Stimulated activated CD8-positive, alpha-beta memory T cell treated with anti-CD3 and anti-CD28 coated beads, Interleukin-4, amount 100 ng/mL, for 48 hours (primary cell): ENCODE results near the gene AGPAT3.

Source experiments
- DNase-seq: peaks from one replicate; pipeline ENCODE4 v3.0.0-alpha.2; 2020

AGPAT3 gene

DNA sequence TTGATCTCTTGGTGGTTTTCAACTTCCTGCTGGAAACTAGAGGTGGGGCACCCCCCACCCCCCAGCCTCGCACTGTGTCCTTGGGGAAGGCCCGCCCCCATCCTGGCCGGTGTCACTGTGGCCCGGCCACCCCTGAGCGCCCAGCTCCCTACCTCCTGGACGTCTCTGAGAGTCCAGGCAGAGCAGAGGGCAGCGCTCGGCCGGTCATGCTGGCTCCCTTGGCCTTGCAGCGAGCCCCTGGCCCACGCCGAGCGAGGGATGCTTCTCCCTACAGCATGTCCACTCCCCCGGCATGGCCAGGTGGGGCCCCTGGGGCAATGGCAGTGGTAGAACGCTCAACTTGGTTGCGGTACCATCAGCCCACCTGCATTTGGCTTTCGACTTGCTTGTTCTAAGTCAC, 118.4 kb downstream of the AGPAT3 start:
- no peak for DNase-seq

DNA sequence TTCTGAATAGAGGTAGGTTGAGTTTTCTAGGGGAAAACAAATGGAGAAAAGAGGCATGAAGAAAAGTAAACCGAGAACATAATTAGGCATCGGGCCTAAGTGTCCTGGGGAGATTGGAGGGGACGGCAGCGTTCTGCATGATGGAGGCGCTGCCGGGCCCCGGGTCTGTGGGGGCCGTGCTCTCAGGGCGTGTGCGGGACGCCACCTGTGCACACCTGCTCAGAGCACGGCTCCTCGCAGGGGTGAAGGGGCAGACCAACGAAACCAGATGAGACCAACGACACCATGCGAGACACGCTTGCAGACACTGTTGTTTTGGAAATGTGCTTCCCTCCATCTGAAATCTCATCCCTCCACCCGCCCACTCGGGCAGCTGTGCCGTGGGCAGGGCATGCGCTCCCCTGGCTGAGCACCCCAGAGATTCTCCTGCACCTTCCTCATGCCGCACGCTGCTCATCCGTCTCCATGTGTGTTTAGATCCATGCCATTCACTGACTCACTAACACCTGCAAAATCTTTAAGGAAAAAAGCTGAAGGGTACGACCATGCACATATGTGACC, 118.9 kb downstream of the AGPAT3 start:
- DNase-seq = no peak

DNA sequence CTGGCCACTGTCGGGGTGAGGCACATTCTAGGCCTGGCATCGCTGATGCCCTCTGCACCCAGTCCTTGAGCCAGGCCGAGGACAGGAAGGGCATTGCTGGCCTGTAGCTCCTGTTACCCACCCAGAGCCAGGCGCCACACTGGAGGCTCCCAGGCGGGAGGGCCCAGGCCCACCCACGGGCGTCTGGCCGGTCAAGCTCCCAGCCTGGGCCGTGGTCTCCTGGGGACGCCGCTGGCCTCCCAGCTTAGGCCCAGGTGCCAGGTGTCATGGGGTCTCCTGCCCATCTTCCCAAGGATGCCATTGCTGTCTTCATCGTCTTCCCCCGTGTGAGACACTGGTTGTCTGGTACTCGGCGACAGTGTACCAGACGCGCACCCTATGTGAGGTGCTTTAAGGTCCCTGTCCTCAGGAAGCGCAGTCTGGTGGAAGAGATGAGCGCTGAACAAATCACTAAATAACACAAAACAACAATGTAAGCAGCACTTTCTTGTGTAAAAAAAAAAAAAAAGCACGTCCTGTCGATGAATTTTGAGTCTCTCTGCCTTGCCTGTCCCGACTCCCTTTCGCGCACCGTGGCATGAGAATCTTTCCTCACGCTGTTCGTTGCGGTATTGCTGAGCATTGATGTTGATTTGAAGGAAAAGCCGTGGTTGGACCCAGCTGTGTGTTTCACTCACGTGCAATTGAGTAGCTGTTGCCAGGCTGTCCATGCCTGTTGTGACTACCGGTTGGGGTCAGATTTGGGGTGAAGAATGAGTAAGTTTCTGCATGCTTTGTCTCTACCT, 120.1 kb downstream of the AGPAT3 start:
- DNase-seq = no peak

DNA sequence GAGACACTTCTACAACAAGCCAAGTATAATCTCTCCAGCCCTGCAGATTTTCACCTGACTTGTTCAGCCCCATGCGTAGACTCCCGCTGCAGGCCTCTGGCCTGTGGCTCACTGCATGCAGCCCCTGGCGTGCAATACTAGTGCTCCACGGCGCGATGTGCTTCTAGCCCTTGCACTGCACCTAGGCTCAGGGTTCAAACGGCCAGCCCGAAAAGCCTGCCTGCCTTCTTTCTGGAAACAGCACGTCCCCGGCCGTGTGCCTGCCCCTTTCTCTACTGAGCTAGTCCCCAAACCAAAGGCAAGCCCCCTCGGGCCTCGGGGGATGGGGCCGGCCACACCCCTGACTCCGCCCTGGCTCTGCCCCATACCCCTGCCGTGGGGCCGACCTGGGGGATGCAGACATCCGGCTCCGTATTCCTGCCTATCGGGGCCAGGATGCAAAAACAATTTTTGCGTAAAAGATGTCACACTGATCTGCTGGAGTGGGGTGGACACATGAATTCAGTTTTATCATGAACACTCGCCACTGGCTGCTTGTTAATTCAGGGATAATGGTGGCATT, 120.7 kb downstream of the AGPAT3 start:
- no peak for DNase-seq

DNA sequence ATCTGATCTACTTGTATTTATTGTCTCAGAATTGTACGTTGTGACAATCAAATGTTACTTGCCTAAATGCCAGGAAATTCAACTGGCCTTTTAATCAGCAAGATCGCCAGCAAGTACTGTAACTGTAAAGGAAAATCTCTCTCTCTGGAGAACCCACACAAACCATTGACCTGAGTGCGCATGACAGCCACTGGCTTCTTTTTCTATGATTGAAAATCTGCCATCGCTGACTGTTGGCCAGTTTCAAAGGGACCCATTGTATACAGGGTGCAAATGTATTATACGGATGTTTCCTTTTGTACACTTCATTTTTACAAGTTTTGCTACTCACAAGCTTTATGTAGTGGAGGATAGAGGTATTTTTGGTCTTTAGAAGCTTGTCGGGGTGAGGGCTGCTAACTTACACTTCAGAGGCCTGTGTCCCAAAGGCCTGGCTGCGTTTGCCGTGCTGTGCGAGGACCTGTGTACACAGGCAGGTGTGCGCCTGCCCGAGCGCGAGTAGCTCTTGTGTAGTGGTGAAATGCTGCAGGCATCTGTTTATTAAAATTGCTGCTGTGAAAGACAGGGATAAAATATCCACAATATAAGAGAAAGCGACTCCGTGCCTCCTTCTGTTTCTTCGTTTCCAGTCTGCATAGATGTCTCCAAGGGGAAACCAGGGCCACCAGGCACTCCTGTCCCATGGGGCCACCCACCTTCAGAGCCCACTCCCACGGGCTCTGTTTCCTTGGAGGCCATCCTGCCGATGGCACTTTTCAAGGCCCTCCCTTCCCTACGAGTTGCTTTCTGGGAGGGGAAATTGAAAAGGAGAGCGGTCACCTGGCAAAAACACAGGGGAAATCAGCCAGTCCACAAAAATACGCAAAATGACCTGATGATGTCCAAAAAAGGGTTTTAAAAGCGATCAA, 121.8 kb downstream of the AGPAT3 start:
- no peak for DNase-seq

DNA sequence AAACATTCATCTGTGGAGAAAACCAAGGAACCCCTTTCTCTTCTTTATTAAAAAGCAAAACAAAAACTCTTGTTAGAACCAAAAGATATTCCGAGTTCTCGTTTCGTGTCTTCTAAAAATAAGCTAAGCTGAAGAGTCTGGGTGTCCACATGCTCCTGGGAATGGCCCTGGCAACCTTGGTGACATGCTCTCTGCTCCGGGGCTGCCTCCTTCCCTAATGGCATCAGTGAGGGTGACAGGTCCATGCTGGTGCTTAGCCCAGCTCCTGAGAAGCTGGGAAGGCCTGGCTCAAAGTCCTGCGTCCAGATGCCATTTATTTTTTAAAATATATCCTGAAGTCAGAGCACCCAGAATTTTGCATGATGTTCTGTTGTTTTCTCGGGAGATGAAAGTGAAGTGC, 122.5 kb downstream of the AGPAT3 start:
- DNase-seq = no peak

DNA sequence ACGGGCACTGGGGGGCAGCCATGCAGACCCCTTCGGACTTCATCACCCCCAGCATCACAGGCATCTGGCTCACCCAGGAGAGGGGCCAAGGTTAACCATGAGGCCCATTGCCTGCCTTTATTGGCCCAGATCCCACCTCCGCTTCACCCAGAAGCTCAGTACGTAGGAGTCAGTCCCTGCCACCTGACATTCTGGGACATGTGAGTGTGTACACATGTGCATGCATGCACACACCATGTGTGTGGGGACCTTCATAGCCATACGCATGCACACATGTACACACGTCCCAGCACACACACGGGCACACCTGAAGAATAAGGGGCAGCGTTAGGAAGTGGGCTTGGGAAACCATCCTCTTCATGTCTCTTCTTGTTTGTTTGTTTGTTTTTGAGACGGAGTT, 123.0 kb downstream of the AGPAT3 start:
- DNase-seq = no peak

DNA sequence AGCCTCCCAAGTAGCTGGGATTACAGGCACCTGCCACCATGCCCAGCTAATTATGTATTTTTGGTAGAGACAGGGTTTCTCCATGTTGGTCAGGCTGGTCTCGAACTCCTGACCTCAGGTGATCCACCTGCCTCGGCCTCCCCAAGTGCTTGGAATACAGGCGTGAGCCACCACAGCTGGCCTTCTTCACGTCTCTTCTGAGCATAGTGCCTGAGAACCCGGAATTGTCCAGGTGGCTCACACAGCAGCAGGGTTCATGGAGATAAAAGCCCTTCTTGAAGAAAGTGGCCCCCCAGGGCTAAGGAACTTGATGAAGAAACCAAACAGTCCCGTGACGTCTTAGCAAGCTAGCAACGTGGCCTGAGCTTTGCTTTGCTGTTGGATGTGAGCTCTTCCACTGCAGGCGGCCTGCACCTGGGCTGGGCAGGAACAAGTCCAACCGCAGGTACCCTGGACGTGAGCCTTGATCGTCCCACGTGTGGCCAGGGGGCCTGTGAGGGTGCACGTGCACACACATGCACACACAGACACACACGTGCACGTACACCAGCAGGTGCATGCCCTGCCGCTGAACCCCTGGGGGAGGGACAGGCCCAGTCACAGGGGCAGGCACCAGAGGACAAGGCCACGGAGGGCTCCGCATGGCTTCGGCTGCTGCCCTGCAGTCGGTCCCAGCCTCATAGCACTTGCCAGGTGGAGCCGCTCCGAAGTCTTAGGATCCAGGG, 123.6 kb downstream of the AGPAT3 start:
- no peak for DNase-seq

DNA sequence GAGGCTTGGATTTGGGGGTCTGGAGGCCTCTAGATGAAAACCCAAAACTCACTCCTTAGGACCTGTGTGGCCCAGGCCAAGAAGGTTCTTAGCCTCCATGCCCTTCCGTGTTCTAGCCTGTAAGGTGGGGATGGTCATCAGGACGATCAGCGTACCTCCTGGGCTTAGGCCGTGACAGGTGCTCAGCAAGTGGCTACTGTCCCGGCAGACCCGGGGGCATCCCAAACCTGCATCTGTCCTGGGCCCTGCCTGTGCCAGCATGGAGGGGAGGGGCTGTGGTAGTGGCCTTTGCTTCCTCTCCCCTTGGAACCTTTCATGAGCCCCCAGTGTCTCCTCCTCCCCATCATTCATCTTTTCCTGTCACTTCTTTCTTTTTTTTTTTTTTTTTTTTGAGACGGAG, 124.4 kb downstream of the AGPAT3 start:
- DNase-seq = no peak

DNA sequence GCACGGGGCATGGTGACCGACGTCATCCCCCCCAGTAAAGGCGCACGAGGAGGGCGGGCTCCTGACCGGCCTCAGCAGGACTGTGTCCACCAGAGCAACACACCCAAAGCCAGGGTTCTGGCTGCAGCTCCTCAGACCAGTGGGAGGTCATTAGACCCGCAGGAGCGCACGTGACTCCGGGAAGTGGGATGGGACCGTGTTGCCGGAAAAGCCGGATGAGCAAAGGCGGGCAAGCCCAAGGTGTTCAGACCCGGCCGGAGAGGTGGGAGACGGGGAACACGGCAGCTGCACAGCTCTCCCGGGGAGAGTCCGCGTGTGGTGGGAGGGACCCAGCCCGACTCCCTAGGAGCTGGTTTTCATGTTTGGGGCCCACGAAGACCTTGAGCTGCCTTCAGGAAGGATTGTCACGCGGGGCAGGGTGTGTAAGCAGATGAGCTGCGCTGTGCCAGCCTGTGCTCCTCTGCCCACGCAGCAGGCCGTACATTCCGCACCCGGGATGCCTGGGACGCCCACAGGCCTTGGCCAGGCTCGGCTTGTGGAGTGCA, 126.5 kb downstream of the AGPAT3 start:
- DNase-seq = no peak

DNA sequence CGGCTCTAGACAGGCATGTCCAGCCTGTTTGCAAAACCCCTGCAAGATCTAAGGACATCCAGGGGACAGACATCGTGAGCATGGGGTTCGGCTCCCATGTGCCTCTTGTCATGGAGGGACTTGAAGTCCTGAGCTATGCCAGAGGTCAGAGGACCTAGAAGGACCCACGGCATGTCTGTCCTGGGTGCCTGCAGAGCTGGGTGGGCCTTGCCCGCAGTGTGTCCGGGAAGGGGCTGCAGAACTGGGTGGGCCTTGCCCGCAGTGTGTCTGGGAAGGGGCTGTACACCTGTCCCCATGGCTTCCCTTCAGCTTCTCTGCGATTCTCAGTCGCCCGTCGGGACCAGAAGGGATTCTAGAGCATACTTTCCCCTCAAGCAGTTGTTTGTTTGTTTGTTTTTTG, 127.1 kb downstream of the AGPAT3 start:
- no peak for DNase-seq

DNA sequence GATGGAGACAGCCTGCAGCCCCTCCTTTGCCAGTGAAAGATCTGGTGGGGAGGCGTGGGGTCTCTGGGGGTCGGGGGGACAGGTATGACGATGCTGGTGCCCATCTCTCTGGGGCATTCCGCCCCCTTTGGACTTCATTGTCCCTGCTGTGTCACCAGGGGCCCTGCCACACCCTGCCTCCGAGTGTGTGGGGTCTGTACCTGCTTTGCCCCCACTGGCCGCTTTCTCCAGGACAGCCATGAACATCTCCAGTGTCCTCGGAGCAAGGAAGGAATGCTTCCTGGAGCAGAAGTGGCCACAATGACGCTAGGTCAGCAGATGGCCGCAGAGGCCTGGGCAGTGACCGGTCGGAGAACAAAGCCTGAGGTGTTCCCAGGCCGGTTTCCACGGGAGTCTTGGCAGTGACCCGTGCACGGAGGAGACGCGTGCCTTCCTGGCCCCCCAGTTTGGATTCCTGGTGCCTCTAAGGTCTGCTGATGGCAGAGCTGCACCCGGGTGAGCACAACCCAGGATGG, 128.5 kb downstream of the AGPAT3 start:
- DNase-seq = no peak

DNA sequence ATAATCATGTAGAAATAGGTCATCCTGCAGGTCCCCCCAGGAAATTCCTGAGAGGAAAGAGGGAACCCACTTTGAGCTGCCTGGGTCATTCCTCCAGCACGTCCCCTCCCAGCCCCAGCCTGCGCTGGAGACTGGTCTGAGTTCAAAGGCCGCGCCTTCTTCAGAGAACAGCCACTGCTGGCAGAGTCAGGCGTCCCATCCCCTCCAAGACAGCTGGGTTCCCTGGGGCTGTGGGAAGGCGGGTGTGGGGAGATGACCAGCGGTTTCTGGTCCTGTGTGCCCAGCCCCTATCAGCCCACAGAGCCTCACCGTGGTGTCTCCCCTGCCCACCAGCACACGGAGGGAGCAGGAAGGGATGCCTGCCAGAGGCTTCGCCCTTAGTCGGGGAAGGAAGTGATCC, 129.1 kb downstream of the AGPAT3 start:
- DNase-seq = no peak

DNA sequence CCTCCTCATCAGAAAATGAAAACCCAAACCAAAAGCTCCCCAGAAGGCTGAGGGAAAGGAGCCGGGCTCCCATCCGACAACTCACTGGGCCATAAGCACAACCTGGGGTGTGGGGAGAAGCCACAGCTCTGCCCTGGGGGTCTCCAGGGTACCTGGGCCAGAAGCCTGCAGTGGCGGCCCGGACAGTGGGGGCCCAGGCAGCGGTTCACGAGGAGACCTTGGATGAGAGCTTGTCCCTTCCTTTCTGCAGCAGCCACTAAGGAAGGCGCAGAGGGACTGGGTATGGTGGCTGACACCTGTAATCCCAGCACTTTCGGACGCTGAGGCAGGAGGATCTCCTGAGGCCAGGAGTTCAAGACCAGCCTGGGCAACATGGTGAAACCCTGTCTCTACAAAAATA, 129.6 kb downstream of the AGPAT3 start:
- no peak for DNase-seq

DNA sequence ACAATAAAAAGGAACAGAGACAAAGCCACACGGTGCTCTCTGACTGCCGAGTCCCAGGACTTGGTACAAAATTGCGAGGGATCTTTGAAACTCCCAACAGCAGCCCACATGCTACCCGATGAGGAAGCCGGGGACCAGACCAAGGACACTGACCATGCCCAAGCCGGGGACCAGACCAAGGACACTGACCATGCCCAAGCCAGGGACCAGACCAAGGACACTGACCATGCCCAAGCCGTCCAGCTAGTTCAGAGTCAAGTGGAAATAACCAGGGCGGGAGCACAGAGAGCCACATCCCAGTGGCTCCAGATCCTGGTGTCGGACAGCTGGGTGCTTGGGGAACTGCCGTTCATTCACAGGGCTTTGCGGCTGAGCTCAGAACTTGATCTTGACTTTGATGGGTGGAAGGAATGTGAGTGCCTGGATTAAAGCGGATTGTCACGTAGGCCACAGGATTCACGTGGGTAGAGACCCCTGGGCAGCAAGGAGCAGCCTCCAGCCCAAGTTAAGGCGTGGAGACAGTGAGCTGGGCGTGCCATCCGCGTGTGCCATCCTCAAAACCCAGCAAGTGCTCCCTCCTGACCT, 130.6 kb downstream of the AGPAT3 start:
- no peak for DNase-seq

DNA sequence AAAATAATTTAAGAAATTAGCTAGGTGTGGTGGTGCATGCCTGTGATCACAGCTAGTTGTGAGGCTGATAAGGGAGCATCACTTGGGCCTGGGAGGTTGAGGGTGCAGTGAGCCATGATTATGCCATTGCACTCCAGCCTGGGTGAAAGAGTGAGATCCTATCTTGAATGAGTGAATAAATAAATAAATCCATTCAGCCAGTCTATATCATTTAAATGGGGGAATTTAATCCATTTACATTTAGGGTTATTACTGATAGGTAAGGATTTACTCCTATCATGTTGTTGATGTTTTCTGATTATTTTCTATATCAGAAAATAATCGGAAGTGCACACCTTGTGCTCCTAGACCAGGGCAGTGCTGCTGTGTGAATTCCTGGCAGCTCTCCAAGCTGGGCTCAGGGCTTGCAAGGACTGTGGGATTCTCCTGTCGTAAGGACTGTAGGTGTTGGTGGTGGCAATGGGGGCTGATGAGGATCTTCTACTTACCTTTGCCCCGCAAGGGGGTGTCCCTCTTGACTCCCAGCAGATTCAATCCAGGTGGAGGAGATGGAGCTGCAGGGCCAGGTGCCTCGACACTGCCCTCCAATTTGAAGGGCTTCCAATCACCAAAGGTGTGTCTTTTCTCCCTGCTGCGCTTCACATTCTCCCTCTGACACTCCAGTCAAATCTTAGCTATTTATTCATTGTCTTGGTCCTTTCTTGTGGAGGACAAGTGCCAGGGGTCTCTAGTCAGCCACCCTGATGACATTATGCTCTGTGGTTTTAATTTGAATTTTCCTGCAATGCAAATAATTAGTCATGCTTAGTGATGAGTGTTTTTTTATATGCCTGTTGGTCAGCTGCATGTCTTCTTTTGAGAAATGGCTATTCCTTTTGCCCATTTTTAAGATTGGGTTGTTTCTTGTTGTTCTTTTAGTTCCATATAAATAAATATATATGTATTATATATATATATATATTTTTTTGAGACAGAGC, 133.0 kb downstream of the AGPAT3 start:
- no peak for DNase-seq

DNA sequence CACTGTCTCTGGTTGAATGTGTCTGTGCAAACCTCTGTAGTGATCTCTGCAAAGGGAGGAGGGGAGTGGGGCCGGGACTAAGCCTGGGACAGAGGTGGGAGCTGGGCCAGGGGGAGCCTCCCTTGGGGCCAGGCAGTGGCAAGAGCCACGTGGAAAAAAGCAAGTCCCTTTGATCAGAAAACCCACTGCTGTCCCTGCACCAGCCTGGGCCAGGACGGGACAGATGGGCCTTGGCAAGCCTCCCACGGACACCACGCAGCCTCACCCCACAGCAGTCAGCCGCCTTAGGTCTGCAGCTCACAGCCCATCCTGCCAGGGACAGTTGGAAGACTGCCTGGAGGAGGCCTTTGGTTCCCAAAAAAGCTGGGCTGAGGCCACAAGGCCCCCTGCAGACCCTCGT, 135.3 kb downstream of the AGPAT3 start:
- no peak for DNase-seq

DNA sequence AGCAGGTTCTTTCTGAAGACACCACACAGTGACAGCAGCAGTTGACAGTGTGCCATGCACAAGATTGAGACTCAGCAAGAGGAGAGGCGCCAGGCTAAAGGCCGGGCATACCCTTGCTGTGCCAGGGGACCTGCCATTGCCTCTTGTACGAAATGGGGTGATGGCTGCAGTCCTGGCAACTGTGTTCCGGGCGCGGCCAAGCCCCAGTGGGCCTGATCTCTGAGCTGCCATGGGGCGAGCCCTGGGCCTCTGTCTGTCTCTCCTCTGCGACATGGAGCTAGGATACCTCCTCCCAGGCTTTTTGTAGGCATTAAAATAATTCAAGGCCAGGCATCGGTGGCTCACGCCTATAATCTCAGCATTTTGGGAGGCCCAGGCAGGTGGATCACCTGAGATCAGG, 137.5 kb downstream of the AGPAT3 start:
- no peak for DNase-seq

DNA sequence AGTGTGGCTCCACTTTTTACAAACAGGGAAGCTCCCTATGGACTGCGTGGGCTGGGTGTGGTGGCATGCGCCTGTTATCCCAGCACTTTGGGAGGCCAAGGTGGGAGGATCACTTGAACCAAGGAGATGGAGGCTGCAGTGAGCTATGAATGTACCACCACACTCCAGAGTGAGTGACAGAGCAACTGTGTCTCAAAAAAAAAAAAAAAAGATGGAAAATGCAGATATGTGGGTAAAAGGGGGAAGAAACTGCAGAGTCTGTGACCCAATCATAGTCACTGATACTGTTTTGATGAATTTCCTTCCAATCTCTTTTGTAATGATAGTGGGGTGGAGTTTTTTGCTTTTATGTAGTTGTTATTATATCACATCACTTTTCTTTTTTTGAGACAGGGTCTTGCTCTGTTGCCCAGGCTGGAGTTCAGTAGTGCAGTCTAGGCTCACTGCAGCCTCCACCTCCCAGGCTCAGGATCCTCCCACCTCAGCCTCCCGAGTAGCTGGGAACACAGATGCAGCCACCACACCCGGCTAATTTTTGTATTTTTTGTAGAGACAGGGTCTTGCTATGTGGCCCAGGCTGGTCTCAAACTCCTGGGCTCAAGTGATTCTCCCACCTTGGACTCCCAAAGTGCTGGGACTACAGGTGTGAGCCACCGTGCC, 138.4 kb downstream of the AGPAT3 start:
- no peak for DNase-seq

DNA sequence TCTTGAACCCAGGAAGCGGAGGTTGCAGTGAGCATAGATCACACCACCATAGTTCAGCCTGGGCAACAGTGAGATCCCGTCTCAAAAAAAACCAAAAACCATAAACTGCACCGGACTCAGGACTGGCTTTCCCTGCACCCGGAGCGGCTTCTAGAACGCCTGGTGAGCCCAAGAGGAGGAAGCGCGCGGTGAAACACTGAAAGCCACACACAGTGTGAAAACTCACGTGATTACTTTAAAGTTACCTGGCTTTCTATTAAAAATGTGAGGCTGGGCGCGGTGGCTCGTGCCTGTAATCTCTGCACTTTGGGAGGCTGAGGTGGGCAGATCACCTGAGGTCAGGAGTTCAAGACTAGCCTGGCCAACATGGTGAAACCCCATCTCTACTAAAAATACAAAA, 140.0 kb downstream of the AGPAT3 start:
- DNase-seq = no peak
